GM23338 (cell line): ENCODE measurements around the gene ADAMTSL4. TPM values are rescaled to one million over a fixed set of nuclear protein-coding genes. Genes with fewer than 3 reads are reported as not detected.
A peak's percentile ranks its signal among the peaks of the same experiment; 100 is the strongest.

Experiments used
- EZH2phosphoT487 ChIP-seq: fragments of 200-600 bp; sonication (generic); IDR thresholded peaks from one replicate; pipeline ENCODE4 v1.8.1; 2018; ENCODE audit warnings: antibody characterized with exemption; ENCODE audit not compliant: unreplicated experiment
- JUNB ChIP-seq: IDR thresholded peaks from one replicate; pipeline ENCODE4 v1.6.1; 2016; ENCODE audit warnings: antibody characterized with exemption; ENCODE audit not compliant: unreplicated experiment
- POLR2AphosphoS5 ChIP-seq: IDR thresholded peaks from 2 replicates; pipeline ENCODE4 v1.6.1; 2016; ENCODE audit warnings: antibody characterized with exemption, low read depth
- STAT1 ChIP-seq: IDR thresholded peaks from one replicate; pipeline ENCODE4 v1.6.1; 2016; ENCODE audit warnings: antibody characterized with exemption; ENCODE audit not compliant: unreplicated experiment
- polyA plus RNA-seq: library from polyadenylated mRNA; unstranded; fragments of >200 nt; fragmentation: Nextera tagmentation; extraction: Ambion mirVana; gene quantifications from 2 replicates; pipeline ENCODE4 v1.2.1, GENCODE V29; 2016
- total RNA-seq: library from RNA; depleted of rRNA; stranded (reverse); fragments of >200 nt; shearing (Covaris generic); gene quantifications from 2 replicates; pipeline ENCODE4 v1.2.3, GENCODE V29; 2014
- TF ChIP-seq, protein P1 (sequence below): fragments of 250-450 bp; sonication (Bioruptor Pico); IDR thresholded peaks from 2 replicates; pipeline ENCODE4 v1.5.0; 2020; ENCODE audit warnings: mild to moderate bottlenecking, moderate library complexity
- TF ChIP-seq, protein P2 (sequence below), 2 experiments: fragments of 200-600 bp in 1 of 2; sonication (generic) in 1 of 2; conservative IDR thresholded peaks; 2 replicates each; pipeline versions ENCODE4 v1.5.1 to v1.6.1; 2016 to 2017; ENCODE audit warnings: antibody characterized with exemption in 2 of 2, low read depth in 2 of 2, mild to moderate bottlenecking in 2 of 2, moderate library complexity in 1 of 2
- TF ChIP-seq, protein P3 (sequence below): IDR thresholded peaks from 2 replicates; pipeline ENCODE4 v1.6.1; 2016; ENCODE audit warnings: antibody characterized with exemption

The ADAMTSL4 gene
- total and polyA plus RNA-seq, 2 experiments from 2014 or later, result 5.3 to 5.8 TPM

DNA sequence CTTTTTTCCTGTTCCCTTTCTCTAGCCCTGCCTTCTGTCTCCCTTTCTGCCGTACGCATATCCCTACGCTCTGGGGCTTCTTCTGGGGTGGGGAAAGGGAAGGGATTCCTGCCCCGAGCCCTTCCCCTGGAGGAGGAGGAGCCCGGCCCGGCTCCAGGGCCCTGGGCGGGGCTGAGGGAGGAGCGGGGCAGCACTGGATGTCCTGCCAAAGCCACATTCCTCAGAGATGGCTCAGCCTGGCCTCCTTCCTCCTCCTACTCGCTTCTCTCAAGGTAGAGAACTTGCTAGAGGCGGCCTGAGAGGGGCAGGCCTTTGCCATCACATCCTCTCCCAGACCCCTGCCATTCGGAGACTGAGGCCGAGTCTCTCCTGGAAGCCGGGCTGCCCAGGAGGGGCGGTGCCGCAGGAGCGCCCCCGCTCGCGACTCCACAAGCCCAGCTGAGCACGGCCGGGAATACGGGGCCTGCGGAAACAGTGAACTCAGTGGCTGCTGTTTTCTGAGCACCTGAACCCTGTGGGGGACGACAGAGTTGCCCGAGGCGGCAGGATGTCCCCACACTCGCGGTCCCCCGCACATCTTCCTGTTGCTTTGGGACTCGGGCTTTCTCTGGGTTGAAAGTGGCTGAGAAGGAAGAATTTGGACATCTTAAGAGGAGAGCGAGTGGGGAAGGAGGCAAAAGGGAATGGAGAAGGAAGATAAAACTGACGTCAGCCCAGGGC lies 12.2 kb downstream of the ADAMTSL4 start (continued):
- TF ChIP-seq, protein P1, sequence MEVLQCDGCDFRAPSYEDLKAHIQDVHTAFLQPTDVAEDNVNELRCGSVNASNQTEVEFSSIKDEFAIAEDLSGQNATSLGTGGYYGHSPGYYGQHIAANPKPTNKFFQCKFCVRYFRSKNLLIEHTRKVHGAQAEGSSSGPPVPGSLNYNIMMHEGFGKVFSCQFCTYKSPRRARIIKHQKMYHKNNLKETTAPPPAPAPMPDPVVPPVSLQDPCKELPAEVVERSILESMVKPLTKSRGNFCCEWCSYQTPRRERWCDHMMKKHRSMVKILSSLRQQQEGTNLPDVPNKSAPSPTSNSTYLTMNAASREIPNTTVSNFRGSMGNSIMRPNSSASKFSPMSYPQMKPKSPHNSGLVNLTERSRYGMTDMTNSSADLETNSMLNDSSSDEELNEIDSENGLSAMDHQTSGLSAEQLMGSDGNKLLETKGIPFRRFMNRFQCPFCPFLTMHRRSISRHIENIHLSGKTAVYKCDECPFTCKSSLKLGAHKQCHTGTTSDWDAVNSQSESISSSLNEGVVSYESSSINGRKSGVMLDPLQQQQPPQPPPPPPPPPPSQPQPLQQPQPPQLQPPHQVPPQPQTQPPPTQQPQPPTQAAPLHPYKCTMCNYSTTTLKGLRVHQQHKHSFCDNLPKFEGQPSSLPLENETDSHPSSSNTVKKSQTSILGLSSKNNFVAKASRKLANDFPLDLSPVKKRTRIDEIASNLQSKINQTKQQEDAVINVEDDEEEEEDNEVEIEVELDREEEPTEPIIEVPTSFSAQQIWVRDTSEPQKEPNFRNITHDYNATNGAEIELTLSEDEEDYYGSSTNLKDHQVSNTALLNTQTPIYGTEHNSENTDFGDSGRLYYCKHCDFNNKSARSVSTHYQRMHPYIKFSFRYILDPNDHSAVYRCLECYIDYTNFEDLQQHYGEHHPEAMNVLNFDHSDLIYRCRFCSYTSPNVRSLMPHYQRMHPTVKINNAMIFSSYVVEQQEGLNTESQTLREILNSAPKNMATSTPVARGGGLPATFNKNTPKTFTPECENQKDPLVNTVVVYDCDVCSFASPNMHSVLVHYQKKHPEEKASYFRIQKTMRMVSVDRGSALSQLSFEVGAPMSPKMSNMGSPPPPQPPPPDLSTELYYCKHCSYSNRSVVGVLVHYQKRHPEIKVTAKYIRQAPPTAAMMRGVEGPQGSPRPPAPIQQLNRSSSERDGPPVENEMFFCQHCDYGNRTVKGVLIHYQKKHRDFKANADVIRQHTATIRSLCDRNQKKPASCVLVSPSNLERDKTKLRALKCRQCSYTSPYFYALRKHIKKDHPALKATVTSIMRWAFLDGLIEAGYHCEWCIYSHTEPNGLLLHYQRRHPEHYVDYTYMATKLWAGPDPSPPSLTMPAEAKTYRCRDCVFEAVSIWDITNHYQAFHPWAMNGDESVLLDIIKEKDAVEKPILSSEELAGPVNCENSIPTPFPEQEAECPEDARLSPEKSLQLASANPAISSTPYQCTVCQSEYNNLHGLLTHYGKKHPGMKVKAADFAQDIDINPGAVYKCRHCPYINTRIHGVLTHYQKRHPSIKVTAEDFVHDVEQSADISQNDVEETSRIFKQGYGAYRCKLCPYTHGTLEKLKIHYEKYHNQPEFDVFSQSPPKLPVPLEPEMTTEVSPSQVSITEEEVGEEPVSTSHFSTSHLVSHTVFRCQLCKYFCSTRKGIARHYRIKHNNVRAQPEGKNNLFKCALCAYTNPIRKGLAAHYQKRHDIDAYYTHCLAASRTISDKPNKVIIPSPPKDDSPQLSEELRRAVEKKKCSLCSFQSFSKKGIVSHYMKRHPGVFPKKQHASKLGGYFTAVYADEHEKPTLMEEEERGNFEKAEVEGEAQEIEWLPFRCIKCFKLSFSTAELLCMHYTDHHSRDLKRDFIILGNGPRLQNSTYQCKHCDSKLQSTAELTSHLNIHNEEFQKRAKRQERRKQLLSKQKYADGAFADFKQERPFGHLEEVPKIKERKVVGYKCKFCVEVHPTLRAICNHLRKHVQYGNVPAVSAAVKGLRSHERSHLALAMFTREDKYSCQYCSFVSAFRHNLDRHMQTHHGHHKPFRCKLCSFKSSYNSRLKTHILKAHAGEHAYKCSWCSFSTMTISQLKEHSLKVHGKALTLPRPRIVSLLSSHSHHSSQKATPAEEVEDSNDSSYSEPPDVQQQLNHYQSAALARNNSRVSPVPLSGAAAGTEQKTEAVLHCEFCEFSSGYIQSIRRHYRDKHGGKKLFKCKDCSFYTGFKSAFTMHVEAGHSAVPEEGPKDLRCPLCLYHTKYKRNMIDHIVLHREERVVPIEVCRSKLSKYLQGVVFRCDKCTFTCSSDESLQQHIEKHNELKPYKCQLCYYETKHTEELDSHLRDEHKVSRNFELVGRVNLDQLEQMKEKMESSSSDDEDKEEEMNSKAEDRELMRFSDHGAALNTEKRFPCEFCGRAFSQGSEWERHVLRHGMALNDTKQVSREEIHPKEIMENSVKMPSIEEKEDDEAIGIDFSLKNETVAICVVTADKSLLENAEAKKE (CRISPR knock-in tag), result no peak
- TF ChIP-seq POLR2AphosphoS5 (peak; percentile 92), EZH2phosphoT487 (no peak), STAT1 (no peak), JUNB (no peak)
- TF ChIP-seq, protein P2, sequence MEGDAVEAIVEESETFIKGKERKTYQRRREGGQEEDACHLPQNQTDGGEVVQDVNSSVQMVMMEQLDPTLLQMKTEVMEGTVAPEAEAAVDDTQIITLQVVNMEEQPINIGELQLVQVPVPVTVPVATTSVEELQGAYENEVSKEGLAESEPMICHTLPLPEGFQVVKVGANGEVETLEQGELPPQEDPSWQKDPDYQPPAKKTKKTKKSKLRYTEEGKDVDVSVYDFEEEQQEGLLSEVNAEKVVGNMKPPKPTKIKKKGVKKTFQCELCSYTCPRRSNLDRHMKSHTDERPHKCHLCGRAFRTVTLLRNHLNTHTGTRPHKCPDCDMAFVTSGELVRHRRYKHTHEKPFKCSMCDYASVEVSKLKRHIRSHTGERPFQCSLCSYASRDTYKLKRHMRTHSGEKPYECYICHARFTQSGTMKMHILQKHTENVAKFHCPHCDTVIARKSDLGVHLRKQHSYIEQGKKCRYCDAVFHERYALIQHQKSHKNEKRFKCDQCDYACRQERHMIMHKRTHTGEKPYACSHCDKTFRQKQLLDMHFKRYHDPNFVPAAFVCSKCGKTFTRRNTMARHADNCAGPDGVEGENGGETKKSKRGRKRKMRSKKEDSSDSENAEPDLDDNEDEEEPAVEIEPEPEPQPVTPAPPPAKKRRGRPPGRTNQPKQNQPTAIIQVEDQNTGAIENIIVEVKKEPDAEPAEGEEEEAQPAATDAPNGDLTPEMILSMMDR (conservative IDR thresholded peaks at IDR 0.05; ENCODE audit: low read depth in 2 of 2), result peak in 1 of 2 experiments; percentile 43; a peak in 2 of 4 replicates
- TF ChIP-seq, protein P3, sequence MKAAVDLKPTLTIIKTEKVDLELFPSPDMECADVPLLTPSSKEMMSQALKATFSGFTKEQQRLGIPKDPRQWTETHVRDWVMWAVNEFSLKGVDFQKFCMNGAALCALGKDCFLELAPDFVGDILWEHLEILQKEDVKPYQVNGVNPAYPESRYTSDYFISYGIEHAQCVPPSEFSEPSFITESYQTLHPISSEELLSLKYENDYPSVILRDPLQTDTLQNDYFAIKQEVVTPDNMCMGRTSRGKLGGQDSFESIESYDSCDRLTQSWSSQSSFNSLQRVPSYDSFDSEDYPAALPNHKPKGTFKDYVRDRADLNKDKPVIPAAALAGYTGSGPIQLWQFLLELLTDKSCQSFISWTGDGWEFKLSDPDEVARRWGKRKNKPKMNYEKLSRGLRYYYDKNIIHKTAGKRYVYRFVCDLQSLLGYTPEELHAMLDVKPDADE, result no peak
